Motor neuron (in vitro differentiated cells): ENCODE measurements around the gene AFF2. TPM values are rescaled to one million over a fixed set of nuclear protein-coding genes. Genes with fewer than 3 reads are reported as not detected.

ENCODE experiments used
- ATAC-seq, 8 experiments: fragments of 200-7000 bp; cut with Tn5 transposase; replicated peaks in 6 of 8; 2 replicates each; pipeline ENCODE4 v1.8.0; 2021; ENCODE audit warnings: mild to moderate bottlenecking in 8 of 8, moderate library complexity in 8 of 8
- H3K27ac ChIP-seq, 2 donors: fragments of 250-450 bp; sonication (Bioruptor Pico); 2 replicates each; pipeline ENCODE4 v1.9.0; 2021; ENCODE audit warnings: antibody characterized with exemption in 2 of 2, mild to moderate bottlenecking in 2 of 2, moderate library complexity in 1 of 2
- H3K4me1 ChIP-seq, 2 donors: fragments of 250-450 bp; sonication (Bioruptor Pico); replicated peaks in 1 of 2; 2 replicates each; pipeline ENCODE4 v1.6.1; 2021; ENCODE audit warnings: antibody characterized with exemption in 2 of 2, mild to moderate bottlenecking in 2 of 2, moderate library complexity in 1 of 2
- H3K4me3 ChIP-seq, 5 donors: fragments of 250-450 bp; sonication (Bioruptor Pico); 2 replicates each; pipeline ENCODE4 v1.9.0; 2021; ENCODE audit warnings: antibody characterized with exemption in 5 of 5, mild to moderate bottlenecking in 5 of 5, moderate library complexity in 4 of 5
- WGBS, 10 experiments: fragments of 450-650 bp; shearing (Covaris generic); methylation state at CpG; one replicate each; pipeline ENCODE4 v1.0.0; 2022; 5-methylcytosine and 5-hydroxymethylcytosine counted together
- in situ Hi-C, 9 experiments: fragments of 400-800 bp; cut with MboI; loops; one replicate each; pipeline ENCODE4 v1.15.0; 2021; ENCODE audit warnings: low sequenced_read_pairs in 9 of 9, low pct_unique_long_range_greater_than_20kb in 2 of 9; ENCODE audit not compliant: unreplicated experiment in 9 of 9
- total RNA-seq, 8 experiments: library from RNA; unstranded; fragments of 300-600 nt; gene quantifications; 2 replicates each; pipeline versions ENCODE4 v1.2.3 to v1.2.4, GENCODE V29; 2022

Gene AFF2
- total RNA-seq, result 10 to 100 TPM in 6 of 8 experiments, 1 to 10 TPM in 2; 4.1 to 85.1 (median 29.1) TPM

DNA sequence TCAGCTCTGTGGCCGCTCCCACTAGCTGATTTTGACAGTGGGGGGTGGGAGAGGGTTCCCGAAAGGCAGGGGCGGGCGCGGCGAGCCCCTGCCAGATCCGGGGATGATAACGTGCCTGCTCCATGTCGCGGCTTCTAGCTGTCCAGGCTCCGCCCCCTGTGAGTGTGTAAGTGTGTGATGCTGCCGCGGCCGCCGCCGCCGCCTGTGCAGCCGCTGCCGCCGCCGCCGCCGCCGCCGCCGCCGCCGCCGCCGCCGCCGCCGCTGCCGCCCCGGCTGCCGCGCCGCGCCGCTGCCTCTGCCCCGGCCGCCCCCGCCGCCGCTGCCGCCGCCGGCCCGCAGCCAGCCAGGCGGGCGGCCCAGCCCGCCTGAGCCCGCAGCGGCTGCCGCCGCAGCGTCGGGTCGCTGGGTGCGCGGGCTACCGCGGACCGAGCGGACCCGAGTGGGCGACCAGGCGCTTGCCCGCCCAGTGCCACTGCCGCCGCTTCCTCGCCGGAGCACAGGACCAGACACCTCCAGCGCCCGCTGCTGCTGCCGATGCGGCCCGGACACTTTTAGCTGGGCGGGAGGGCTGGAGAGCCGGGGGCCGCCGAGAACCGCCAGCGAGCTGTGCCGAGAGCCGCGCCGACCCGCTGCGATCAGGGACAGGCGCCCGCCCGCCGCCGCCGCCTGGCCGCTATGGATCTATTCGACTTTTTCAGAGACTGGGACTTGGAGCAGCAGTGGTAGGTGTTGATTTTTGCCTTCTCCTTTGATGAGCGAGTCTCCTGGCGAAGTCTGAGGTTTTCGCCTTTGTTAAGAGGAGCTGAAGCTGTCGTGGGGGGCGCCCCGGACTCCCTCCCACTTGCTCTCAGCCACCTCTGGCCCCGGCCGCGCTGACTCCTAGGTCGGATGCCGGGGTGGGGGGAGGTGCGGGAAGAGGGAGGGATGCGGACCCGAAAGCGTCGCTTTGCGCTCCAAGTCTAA, at the start of gene AFF2:
AFF2 (plus strand) TSS at position 195 of the 963 bp plus-strand sequence; CDS start at position 676, 481 bp downstream.
- peaks cover 8 to 9% of the 10 kb centered on the region in 2 donors for H3K4me1 ChIP-seq
- H3K27ac ChIP-seq, result peak within 1 kb of the TSS; percentile 53 to 78
- peak within 1 kb of the TSS; percentile 54 to 95 (median 77) for H3K4me3 ChIP-seq
- ATAC-seq, result peak; percentile 61 to 85 (median 68)
- no CpG with 5 or more reads among the region's 115 CpGs for WGBS, 10 experiments
- in situ Hi-C loops, result no loop called here

DNA sequence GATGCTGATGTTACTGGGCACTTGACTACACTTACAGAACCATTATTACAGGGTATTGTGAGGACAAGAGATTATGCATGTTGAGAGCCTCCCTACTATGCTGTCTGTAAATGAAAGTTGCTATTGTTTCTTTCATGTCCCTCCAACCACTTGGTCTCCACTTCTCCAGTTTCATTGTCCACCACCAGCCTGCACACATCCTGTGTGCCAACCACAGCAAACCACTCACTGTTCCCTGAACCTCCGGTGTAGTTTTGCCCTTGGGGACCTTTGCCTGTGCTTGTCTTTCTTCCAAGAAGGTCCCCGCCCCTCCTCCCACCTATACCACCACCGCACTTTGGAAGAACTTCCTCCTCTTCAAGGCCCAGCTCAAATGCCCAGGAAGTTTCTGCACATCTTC, 43.1 kb upstream of the AFF2 start:
- H3K4me1 ChIP-seq, result no peaks in the 10 kb centered on the region
- in situ Hi-C loops, result no loop called here

DNA sequence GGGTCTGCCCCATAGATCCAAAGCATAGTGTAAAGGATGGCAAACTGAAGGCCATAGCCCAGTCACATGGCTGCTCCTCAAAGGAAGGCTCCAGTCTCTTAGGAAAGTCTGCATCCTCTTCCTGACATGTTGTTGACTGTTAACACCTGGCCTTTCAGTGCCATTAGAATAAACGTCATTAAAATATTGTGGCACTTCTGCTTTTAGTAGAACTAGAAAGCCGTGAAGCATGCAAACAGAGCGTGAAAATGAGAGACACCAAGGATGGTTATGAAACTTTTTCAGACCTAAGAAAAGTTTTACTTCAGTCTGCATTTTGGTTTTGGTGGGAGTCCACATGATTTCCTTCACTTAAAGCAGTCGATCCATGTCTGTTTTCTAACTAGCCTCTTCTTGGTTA, 41.1 kb upstream of the AFF2 start:
- Histone ChIP-seq H3K4me3 (no peak overlapping the region), H3K4me1 (no peaks in the 10 kb centered on the region), H3K27ac (no peak overlapping the region)
- in situ Hi-C loops, result no loop called here
- 40 to 100% (median 67%) methylated on average over 1 to 4 of the region's 4 CpGs; no CpG with 5 or more reads in 5 of the 10 experiments for WGBS, 10 experiments
- ATAC-seq, result no peak

More for the DNA sequence above, 43.1 kb upstream of the AFF2 start:
- no peak for ATAC-seq
- H3K4me3 ChIP-seq, result no peak overlapping the region
- H3K27ac ChIP-seq, result no peak overlapping the region
- WGBS, 10 experiments, result 20 to 82% methylated on average over 1 to 3 of the region's 3 CpGs; no CpG with 5 or more reads in 8 of the 10 experiments

DNA sequence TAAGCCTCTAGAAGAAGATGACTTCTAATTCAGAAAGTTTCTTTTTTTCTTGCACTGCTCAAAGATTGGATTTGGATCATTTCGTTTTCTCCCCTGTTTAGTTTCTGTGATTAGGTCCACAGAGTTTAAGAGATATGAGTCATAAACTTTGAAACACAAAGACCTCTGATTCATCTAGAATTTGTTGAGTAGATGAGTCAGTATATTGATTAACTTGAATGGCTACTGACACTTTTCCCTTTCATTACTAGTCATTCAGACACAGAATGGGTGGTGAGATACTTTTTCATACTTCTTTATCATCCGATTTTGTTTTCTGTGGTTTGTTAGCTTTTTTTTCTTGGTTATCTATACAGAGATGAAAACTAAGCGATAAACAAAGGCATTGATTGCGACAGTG, 34.1 kb upstream of the AFF2 start:
- in situ Hi-C loops, result no loop called here
- WGBS, 10 experiments, result 32 to 100% (median 60%) methylated on average over 1 to 4 of the region's 4 CpGs; no CpG with 5 or more reads in 1 of the 10 experiments

DNA sequence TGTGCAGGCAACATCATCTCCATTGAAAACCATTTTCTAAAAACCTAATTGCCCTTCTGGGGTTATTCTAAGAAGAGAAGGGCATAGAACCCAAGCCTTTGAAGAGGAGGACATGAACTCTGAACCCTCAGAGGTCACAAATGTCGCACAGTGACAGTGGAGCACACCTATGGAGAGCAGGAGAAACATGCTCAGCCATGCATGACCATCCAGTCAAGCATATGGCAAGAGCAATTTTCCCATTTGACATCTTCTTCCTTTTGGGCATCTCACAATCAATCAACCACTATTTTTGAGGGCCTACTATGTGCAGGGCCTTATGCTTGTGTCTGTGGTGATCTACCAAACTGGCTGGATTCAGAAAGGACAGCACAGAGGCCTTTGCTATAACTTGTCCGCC, 30.1 kb upstream of the AFF2 start:
- WGBS, 10 experiments, result 50 to 100% methylated on average over 1 of the region's 2 CpGs; no CpG with 5 or more reads in 8 of the 10 experiments
- H3K4me1 ChIP-seq, result no peaks in the 10 kb centered on the region
- H3K4me3 ChIP-seq, result no peak overlapping the region
- in situ Hi-C loops, result no loop called here
- no peak overlapping the region for H3K27ac ChIP-seq
- no peak for ATAC-seq

More for the DNA sequence above, 34.1 kb upstream of the AFF2 start:
- H3K4me1 ChIP-seq, result no peaks in the 10 kb centered on the region
- H3K27ac ChIP-seq, result no peak overlapping the region
- peak in 1 of 8 experiments; percentile 25 for ATAC-seq
- H3K4me3 ChIP-seq, result no peak overlapping the region

DNA sequence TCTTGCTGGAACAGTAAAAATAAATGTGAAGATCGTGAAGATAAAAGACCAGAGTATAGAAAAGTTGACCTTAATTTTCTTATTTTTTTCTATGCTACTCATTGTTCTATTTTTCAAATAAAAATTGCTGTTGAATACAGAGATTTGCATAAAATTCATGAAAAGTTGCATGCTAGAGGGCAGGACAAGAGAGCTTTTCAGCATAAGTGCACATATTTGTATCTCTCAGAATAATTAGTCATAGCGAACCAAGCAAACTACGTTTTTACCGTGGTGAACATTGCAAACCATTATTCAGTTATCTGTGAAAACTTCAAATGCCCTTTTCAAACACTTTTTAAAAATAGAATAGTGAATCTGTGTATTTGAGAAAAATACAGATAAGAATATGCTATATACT, 26.4 kb upstream of the AFF2 start:
- WGBS, 10 experiments, result 0 to 95% (median 51%) methylated on average over 2 to 4 of the region's 4 CpGs; no CpG with 5 or more reads in 3 of the 10 experiments
- Histone ChIP-seq H3K4me3 (no peak overlapping the region), H3K27ac (no peak overlapping the region), H3K4me1 (no peaks in the 10 kb centered on the region)
- ATAC-seq, result peak in 3 of 8 experiments; percentile 41 to 72 (median 56)
- in situ Hi-C loops, result no loop called here

DNA sequence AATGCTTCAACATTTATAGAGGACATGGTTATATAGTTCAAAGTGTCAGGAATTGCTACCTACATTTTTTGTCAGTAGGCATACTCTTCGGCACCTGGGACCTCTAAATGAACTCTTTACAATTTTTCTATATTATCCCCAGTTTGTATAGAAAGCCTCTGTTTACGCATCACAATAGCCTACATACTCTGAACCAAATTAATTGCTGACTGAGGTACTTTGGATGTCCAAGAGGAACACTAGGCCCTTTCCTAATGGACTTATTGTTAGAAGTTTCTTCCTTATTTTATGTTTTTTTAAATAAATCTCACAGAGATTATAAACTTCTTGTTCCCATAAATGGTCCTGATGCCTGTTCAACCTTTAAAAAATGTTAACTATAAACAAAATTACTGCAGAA, 8.4 kb upstream of the AFF2 start:
- WGBS, 10 experiments, result 37 to 100% (median 73%) methylated on average over 1 to 2 of the region's 2 CpGs; no CpG with 5 or more reads in 4 of the 10 experiments
- Histone ChIP-seq H3K27ac (no peak overlapping the region), H3K4me1 (no peaks in the 10 kb centered on the region), H3K4me3 (no peak overlapping the region)
- ATAC-seq, result no peak
- in situ Hi-C loops, result no loop called here

DNA sequence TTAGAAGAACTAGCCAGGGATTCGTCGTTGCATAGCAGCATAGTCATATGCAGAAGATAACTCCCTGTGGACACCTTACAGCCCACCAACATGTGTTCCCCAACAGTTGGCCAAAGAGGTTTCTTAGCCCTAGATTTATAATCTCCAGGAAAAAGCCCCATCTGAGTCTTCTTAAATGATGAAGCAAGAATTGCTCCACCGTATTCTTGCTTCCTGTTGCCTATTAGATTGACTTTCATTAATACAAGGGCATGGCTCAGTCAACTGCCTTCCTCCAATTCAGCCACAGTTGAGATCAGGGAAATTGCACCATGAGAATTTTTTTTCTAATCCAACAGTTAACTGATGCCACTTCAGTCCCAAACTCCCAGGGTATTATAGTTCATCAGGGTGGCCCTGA, 5.2 kb upstream of the AFF2 start:
- in situ Hi-C loops, result no loop called here
- Histone ChIP-seq H3K4me1 (no peaks in the 10 kb centered on the region), H3K27ac (no peak overlapping the region), H3K4me3 (no peak overlapping the region)
- ATAC-seq, result no peak
- 29 to 42% methylated on average over 1 to 2 of the region's 3 CpGs; no CpG with 5 or more reads in 8 of the 10 experiments for WGBS, 10 experiments

DNA sequence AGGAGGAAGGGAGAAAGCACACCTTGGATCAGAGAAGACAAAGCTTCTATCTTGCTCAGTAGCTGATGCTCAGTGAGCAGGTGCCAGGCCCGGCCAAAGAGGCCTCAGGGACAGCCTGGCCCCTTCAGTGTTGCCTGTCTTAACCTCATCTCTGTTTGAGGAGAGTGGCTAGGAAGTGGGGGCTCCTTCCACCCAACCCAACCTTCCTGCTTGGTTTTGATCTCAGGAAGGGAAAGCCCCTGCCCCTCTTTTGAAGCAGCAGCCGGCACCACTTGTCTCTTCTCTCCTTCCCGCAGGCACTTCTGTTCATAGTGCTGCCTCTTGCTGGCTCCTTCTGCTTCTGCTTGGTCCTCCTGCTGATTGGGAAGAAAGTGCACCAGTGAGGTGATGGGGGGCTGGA, 2.4 kb upstream of the AFF2 start:
- in situ Hi-C loops, result no loop called here
- no peak overlapping the region for H3K27ac ChIP-seq
- 40% methylated on average over 2 of the region's 3 CpGs; no CpG with 5 or more reads in 9 of the 10 experiments for WGBS, 10 experiments
- no peak for ATAC-seq
- no peaks in the 10 kb centered on the region for H3K4me1 ChIP-seq
- H3K4me3 ChIP-seq, result no peak overlapping the region

DNA sequence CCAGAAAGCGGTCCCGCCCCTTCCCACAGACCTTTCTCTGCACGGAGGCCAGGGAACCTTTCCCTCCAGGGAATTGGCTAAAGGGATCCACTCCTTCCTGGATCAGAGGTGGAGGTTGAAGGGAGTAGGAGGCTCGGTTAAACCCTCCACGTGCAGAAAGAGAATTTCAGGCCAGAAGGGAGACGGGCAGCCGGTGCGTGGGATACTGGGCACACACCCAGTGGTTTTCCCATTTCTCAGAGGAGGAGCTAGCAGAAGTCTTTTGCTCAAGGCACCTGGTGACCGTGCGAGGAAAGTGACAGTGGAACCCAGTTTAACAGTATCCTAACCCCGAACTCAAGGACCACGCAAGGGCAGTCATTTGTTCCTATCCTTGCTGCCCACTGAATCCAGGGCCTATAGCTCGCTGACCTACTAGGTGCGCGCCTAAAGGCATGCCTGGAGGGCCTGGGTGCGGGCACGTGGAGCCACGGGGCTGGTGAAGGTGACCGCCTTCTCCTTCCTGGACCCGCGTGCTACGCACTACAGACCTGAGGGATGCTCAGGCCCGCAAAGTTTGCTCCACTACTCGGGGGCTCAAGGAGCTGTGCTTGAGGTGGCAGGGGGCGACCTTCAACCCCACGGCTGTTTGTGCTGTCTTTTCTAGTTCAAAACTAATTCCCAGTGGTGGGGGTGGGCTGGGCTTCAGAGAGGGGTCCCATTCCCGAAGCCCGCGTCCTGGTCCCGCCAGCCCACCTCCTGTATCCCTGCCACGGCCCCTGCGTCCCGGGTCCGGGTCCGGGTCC, 587 bp upstream of the AFF2 start:
- peak overlapping the region; percentile 52 to 53 for H3K27ac ChIP-seq
- peak overlapping the region; percentile 54 to 95 (median 77) for H3K4me3 ChIP-seq
- in situ Hi-C loops, result no loop called here
- H3K4me1 ChIP-seq, result peaks cover 5 to 7% of the 10 kb centered on the region in 2 donors
- 58 to 100% (median 62%) methylated on average over 1 to 10 of the region's 35 CpGs; no CpG with 5 or more reads in 6 of the 10 experiments for WGBS, 10 experiments
- peak in 4 of 8 experiments; percentile 7 to 12 (median 10) for ATAC-seq

DNA sequence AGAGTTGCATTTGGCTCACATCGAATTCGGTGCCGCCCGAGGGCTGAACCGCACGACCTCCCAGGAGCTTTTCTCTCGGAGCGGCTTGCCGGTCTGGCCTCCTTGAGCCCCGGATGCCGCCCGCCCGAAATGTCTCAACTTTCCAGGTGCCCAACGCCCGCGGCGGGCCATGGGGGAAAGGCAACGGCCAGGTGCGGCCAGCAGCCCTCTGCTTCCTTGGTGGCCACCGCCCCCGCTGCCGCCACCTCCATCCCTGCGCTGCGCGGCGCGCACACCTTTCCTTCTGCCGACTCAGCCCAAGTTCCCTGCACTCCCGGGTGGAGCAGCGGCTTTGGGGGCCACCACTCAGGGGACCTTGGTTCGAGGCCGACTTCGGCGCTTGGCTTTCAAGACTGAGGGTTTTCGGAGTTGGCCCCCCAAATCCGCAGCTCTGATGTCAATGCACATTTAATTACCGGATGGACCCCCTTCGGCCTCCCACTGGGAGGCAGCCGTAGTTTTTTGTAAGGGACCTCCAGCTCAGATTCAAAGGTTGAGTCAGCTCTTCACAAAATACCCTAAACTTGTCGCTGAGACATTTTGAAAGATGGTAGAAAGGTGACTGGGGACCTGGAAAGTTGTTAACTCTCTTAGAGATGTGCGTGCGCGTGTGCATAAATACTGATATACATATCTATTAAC, 1.1 kb downstream of the AFF2 start:
- peak in 7 of 8 experiments; percentile 12 to 43 (median 26) for ATAC-seq
- 0 to 100% (median 0%) methylated on average over 1 to 6 of the region's 43 CpGs; no CpG with 5 or more reads in 5 of the 10 experiments for WGBS, 10 experiments

DNA sequence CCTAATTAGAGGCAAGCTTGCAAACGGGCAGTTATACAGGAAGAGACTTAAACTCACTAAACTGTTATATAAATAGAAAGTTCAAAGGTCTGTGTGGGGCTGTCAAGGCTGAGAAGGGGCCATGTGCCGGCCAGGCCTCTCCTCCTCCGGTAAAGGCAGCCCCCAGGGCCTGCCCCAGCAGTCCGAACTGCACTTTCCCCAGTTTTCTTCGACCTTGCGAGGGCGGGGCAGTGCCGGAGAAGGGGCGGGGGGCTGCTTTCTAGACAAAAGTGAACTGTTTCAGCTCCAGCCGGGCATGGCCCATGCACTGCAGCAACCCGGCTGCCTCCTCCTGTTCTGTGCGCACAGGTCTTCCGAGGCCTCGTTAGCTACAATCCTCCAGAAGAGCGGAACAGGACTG, 4.1 kb downstream of the AFF2 start:
- WGBS, 10 experiments, result 33 to 40% methylated on average over 1 to 3 of the region's 15 CpGs; no CpG with 5 or more reads in 8 of the 10 experiments
- peak in 4 of 8 experiments; percentile 34 to 50 (median 38) for ATAC-seq
- Histone ChIP-seq H3K4me3 (peak overlapping the region; percentile 7 to 23 (median 19)), H3K27ac (no peak overlapping the region), H3K4me1 (peaks cover 9 to 34% of the 10 kb centered on the region in 2 donors)
- in situ Hi-C loops, result no loop called here

More for the DNA sequence above, 1.1 kb downstream of the AFF2 start:
- H3K4me1 ChIP-seq, result peaks cover 9 to 12% of the 10 kb centered on the region in 2 donors
- no peak overlapping the region for H3K27ac ChIP-seq
- in situ Hi-C loops, result no loop called here
- peak overlapping the region; percentile 54 to 95 (median 77) for H3K4me3 ChIP-seq
